Measurements from ENCODE around the gene KCTD10.

KCTD10 gene

DNA sequence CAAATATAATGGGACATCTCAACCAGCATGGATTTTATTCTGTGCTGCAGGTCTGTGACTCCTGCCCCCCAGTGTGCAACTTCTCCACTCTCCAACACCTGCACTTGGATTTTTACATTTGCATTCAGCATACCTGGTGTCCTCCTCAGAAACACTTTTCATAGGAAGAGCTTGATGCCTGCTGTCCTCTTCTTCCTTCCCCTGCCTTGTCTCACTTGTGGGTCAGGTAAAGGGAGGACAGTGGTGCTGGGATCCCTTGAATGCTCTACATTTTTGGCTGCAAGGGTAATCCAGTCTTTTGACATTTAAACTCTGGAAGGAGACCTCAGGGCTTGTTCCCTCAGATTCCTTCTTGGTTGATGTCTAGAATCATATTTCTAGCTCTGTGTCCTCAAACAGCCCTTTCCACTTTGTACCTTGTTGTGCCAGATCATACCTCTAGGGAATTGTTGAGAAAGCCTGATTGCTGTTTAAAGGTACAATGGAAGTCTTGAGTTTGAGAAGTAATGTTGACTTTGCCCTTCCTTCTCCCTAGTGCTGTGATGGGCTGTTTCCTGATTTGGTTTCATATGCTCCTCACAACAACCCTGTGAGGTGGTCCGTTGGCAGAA, 13.0 kb upstream of the KCTD10 start:
- TF ChIP-seq FOXP2 (optimal IDR thresholded peaks at IDR 0.05; ENCODE audit: borderline replicate concordance, extremely low read depth, extremely low read length, insufficient read depth): no peak
- no peak for TF ChIP-seq POLR2AphosphoS5 (IDR thresholded peaks at IDR 0.05; ENCODE audit: low read depth, low read length)
- no peak for TF ChIP-seq TAF1 (IDR thresholded peaks at IDR 0.05; ENCODE audit: borderline replicate concordance, insufficient read depth, low read length)
- TF ChIP-seq, protein P1, sequence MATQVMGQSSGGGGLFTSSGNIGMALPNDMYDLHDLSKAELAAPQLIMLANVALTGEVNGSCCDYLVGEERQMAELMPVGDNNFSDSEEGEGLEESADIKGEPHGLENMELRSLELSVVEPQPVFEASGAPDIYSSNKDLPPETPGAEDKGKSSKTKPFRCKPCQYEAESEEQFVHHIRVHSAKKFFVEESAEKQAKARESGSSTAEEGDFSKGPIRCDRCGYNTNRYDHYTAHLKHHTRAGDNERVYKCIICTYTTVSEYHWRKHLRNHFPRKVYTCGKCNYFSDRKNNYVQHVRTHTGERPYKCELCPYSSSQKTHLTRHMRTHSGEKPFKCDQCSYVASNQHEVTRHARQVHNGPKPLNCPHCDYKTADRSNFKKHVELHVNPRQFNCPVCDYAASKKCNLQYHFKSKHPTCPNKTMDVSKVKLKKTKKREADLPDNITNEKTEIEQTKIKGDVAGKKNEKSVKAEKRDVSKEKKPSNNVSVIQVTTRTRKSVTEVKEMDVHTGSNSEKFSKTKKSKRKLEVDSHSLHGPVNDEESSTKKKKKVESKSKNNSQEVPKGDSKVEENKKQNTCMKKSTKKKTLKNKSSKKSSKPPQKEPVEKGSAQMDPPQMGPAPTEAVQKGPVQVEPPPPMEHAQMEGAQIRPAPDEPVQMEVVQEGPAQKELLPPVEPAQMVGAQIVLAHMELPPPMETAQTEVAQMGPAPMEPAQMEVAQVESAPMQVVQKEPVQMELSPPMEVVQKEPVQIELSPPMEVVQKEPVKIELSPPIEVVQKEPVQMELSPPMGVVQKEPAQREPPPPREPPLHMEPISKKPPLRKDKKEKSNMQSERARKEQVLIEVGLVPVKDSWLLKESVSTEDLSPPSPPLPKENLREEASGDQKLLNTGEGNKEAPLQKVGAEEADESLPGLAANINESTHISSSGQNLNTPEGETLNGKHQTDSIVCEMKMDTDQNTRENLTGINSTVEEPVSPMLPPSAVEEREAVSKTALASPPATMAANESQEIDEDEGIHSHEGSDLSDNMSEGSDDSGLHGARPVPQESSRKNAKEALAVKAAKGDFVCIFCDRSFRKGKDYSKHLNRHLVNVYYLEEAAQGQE (IDR thresholded peaks at IDR 0.05; ENCODE audit: insufficient read depth in 1 of 2, low read depth in 2 of 2, low read length in 2 of 2): no peak
- no peak for TF ChIP-seq SIN3A (IDR thresholded peaks at IDR 0.05; ENCODE audit: borderline replicate concordance, insufficient read depth, low read length)

DNA sequence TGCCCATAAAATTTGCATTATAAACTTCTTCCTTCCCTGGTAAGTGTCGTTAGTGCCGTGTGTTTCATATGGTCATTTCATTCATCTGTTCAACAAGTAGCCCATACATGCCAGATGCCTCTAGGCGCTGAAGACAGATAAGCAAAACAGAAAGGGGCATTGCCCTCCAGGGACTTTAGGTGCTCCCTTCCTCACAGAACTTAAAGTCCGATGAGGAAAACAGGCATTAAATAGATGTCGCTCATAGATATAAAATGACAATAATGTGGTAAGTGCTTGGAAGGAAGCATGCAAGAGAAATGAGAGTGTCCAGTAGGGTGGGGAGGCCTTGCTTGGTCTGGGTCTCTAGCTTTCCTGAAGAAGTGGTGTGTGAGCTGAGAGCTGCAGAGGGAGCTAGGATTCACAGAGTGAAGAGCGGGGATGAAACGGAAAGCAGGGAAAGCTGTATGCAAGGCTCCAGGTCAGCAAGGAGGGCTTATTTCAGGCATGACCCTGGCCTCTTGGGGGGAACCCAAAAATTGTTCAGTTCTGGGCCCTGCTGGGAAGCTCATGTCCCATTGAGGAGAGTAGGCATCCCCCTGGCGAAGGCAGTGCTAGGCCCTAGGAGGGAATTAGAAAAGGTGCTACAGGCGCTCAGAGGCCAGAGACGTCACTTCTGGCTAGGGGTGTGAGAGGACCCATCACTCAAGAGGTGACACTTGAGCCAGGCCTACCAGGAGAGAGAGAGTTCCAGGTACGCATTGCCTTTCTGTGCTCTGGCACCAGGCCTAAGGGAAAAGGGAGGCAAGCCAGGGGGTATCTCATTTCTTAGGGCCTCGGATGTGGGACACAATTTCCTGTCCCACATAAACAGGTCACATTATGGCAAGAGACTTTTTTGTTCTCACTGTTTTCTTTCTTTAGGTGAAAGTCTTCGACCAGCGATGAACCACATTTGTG, 12.2 kb upstream of the KCTD10 start:
- no peak for TF ChIP-seq SIN3A (IDR thresholded peaks at IDR 0.05; ENCODE audit: borderline replicate concordance, insufficient read depth, low read length)
- TF ChIP-seq, protein P1 (IDR thresholded peaks at IDR 0.05; ENCODE audit: insufficient read depth in 1 of 2, low read depth in 2 of 2, low read length in 2 of 2): no peak
- no peak for TF ChIP-seq TAF1 (IDR thresholded peaks at IDR 0.05; ENCODE audit: borderline replicate concordance, insufficient read depth, low read length)
- TF ChIP-seq POLR2AphosphoS5 (IDR thresholded peaks at IDR 0.05; ENCODE audit: low read depth, low read length): no peak
- no peak for TF ChIP-seq FOXP2 (optimal IDR thresholded peaks at IDR 0.05; ENCODE audit: borderline replicate concordance, extremely low read depth, extremely low read length, insufficient read depth)

DNA sequence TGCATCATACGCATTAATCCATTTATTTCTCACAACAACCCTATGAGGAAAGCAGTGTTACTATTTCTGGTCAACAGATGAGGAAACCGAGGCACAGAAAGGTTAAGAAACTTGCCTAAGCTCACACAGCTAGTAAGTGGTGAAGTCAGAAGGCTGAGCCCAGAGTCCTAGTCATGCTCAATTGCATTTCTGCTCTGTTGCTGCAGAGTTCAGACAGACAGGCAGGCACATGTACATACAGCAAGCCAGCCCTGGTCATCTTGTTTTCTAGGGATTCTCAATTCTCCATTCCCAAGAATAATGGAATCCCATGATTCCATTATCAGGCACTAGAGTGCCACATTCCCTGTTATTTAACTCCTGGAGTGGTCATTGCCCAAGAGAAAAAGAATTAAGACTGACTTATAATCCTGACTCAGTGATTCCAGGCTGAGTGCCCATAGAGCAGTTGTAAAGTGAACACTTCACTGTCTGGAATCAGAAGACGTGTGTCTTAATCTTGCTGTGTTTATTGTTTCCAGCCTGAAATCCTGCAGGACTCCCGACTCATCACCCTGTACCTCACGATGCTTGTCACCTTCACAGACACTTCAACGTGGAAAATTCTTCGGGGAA, 11.1 kb upstream of the KCTD10 start:
- TF ChIP-seq POLR2AphosphoS5 (IDR thresholded peaks at IDR 0.05; ENCODE audit: low read depth, low read length) (no peak), TAF1 (IDR thresholded peaks at IDR 0.05; ENCODE audit: borderline replicate concordance, insufficient read depth, low read length) (no peak), SIN3A (IDR thresholded peaks at IDR 0.05; ENCODE audit: borderline replicate concordance, insufficient read depth, low read length) (no peak), FOXP2 (optimal IDR thresholded peaks at IDR 0.05; ENCODE audit: borderline replicate concordance, extremely low read depth, extremely low read length, insufficient read depth) (no peak)
- TF ChIP-seq, protein P1 (IDR thresholded peaks at IDR 0.05; ENCODE audit: insufficient read depth in 1 of 2, low read depth in 2 of 2, low read length in 2 of 2): no peak

DNA sequence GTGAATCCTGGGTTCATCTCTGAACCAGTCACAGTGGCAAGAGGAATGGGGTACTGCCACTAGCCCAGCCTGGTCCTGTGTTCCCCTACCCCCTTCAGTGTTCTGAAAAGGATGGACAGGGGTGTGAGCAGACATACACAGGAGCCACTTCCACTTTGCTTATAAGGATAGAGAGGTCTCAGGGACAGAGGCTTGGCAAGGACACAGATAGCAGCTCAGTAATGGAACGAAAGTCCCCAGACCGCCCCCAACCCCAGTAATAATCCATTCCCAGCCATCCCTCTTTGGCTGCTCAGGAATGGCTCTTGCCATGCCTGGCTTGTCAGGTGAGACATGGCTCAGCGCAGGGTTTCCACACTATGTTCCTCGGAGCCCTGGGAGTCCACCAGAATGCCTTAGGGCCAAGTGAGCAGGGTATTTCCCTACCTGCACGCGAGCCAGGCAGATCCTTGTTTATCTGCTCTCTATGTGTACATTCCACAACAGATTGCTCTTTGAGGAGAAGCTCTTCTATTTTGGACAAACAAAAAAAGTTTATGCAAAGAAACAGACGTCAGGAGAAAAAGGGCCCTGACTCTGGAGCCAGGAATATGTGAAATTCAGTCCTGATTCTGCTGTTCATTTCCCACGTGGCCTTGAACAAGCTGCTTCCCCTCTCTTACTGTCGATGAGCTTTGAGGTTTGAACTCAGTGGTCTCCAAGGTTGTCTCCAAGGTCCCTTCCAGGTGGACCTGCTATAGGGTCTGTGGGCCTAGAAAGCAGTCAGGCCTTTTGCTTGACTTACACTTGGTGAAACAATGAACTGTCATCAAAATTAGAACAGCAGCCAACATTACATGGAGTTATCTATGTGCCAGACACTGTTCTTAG, 10.3 kb upstream of the KCTD10 start:
- TF ChIP-seq POLR2AphosphoS5 (IDR thresholded peaks at IDR 0.05; ENCODE audit: low read depth, low read length) (no peak), FOXP2 (optimal IDR thresholded peaks at IDR 0.05; ENCODE audit: borderline replicate concordance, extremely low read depth, extremely low read length, insufficient read depth) (no peak), TAF1 (IDR thresholded peaks at IDR 0.05; ENCODE audit: borderline replicate concordance, insufficient read depth, low read length) (no peak), SIN3A (IDR thresholded peaks at IDR 0.05; ENCODE audit: borderline replicate concordance, insufficient read depth, low read length) (no peak)
- TF ChIP-seq, protein P1 (IDR thresholded peaks at IDR 0.05; ENCODE audit: insufficient read depth in 1 of 2, low read depth in 2 of 2, low read length in 2 of 2): no peak

Data from PFSK-1 (cell line).